Sigmoid colon (tissue), 7 donors: Measurements from ENCODE around the gene WDR31. TPM values are rescaled to one million over a fixed set of nuclear protein-coding genes. Genes with fewer than 3 reads are reported as not detected.

ENCODE experiments used
- DNase-seq: peaks from one replicate; pipeline ENCODE4 v3.0.0-alpha.2; 2019
- H3K27ac ChIP-seq, 4 donors: fragments of 200-600 bp; sonication (generic); one replicate each; pipeline ENCODE4 v1.5.1; 2016 to 2019; ENCODE audit warnings: mild to moderate bottlenecking in 1 of 4
- H3K27me3 ChIP-seq, 3 donors: fragments of 200-600 bp; sonication (generic); one replicate each; pipeline ENCODE4 v1.5.1; 2019; ENCODE audit warnings: mild to moderate bottlenecking in 1 of 3
- H3K36me3 ChIP-seq, 4 donors: fragments of 200-600 bp; sonication (generic); one replicate each; pipeline ENCODE4 v1.5.1; 2016 to 2019
- H3K4me1 ChIP-seq, 4 donors: fragments of 200-600 bp; sonication (generic); one replicate each; pipeline ENCODE4 v1.5.1; 2017 to 2019
- H3K4me3 ChIP-seq, 4 donors: fragments of 200-600 bp; sonication (generic); one replicate each; pipeline ENCODE4 v1.5.1; 2017 to 2019; ENCODE audit warnings: mild to moderate bottlenecking in 2 of 4, moderate library complexity in 1 of 4
- H3K9me3 ChIP-seq, 4 donors: fragments of 200-600 bp in 3 of 4; sonication (generic) in 3 of 4; one replicate each; pipeline versions ENCODE4 v1.5.1 to v1.6.1; 2013 to 2019
- CTCF ChIP-seq, 4 experiments: fragments of 450-650 bp in 3 of 4; fragments of 200-600 bp in 1 of 4; IDR thresholded peaks; one replicate each; pipeline ENCODE4 v1.5.1; 2016 to 2019; ENCODE audit warnings: antibody characterized with exemption in 4 of 4, mild to moderate bottlenecking in 3 of 4, moderate library complexity in 2 of 4
- EP300 ChIP-seq, 4 donors: sonication (generic); formaldehyde crosslinking; IDR thresholded peaks; one replicate each; pipeline ENCODE4 v1.6.1; 2017; ENCODE audit warnings: antibody characterized with exemption in 4 of 4
- POLR2A ChIP-seq, 2 donors: fragments of 450-650 bp; IDR thresholded peaks; one replicate each; pipeline ENCODE4 v1.6.1; 2016; ENCODE audit warnings: antibody characterized with exemption in 2 of 2, mild to moderate bottlenecking in 2 of 2, moderate library complexity in 2 of 2
- POLR2AphosphoS5 ChIP-seq, 4 donors: sonication (generic); formaldehyde crosslinking; IDR thresholded peaks; one replicate each; pipeline ENCODE4 v1.6.1; 2017; ENCODE audit warnings: antibody characterized with exemption in 4 of 4
- WGBS, 2 donors: extraction: QIAGEN DNeasy Blood & Tissue Kit; methylation state at CpG; one replicate each; pipeline ENCODE4 v1.1.7; 2013; 5-methylcytosine and 5-hydroxymethylcytosine counted together
- intact Hi-C: fragments of 100-400 bp; cut with DNase I; formaldehyde crosslinking; loops from one replicate; pipeline ENCODE4 v1.15.1; 2023
- polyA plus RNA-seq, 3 donors: library from polyadenylated mRNA; stranded (reverse); fragments of 200-250 nt; gene quantifications; one replicate each; pipeline ENCODE4 v1.2.3, GENCODE V29; 2013
- total RNA-seq, 4 donors: library from RNA; depleted of rRNA; stranded (reverse); fragments of >200 nt; gene quantifications; one replicate each; pipeline ENCODE4 v1.1.0, GENCODE V29; 2016
- donor health status: healthy with polysubstance abuse.
- donor health status: Bipolar disorder and iron deficiency.
- donor health status: healthy.

WDR31 gene
- total and polyA plus RNA-seq, 7 donors, result 1.2 to 3.9 (median 1.9) TPM

DNA sequence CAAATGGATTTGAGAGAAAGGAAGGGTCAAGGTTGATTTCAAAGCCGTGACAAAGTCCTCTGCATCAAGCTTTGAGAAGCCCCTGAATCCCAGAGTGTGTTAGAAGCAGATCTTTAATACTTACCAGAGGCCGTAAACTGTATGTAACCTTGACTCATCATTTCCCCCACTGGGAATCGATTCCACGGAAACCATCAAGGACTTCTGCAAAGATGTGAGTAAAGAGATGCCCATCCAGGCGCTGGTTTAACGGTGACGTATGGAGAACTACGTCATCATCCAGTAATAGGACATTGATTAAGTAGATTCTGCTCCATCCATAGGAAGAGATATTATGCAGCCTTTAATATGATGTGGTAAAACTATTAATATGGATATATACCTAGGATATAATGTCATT, 38.5 kb downstream of the WDR31 start:
- Histone ChIP-seq H3K36me3 (no peaks in the 10 kb centered on the region), H3K4me3 (no peak overlapping the region), H3K27ac (no peak overlapping the region), H3K4me1 (no peaks in the 10 kb centered on the region), H3K27me3 (no peaks in the 10 kb centered on the region), H3K9me3 (no peaks in the 10 kb centered on the region)
- WGBS, 2 donors, result 91 to 94% methylated on average over 8 of the region's 8 CpGs
- intact Hi-C loops, result no loop called here
- TF ChIP-seq CTCF (IDR thresholded peaks at IDR 0.05) (no peak), EP300 (IDR thresholded peaks at IDR 0.05) (no peak), POLR2A (IDR thresholded peaks at IDR 0.05) (no peak), POLR2AphosphoS5 (IDR thresholded peaks at IDR 0.05) (no peak)
- no peak for DNase-seq

DNA sequence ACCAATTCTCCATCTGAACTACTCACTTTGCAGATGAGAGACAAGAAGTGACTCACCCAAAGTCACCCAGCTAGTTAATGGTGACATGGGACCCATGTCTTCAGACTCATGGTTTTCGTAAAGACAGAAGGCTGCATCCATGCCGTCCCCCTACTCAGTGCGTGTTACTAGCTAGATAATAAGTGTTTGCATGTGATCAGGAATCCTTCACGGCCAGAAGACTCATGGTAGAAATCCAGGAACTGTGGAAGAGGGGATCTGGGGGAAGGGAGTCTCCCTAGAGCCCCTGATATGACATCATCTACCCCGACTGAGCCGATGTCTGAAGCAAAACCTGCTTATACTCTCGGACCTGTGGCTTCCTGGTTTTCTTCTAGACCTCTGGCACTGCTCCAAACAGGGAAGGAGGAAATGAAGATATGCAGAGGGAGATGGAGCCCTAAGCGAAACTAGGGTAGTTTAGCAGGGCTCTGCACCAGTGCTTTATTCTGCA, 40.2 kb downstream of the WDR31 start:
- Histone ChIP-seq H3K27ac (no peak overlapping the region), H3K9me3 (no peaks in the 10 kb centered on the region), H3K4me3 (no peak overlapping the region), H3K4me1 (no peaks in the 10 kb centered on the region), H3K27me3 (no peaks in the 10 kb centered on the region), H3K36me3 (no peaks in the 10 kb centered on the region)
- intact Hi-C loops, result no loop called here
- WGBS, 2 donors, result 24 to 39% methylated on average over 8 of the region's 8 CpGs
- no peak for DNase-seq
- TF ChIP-seq EP300 (IDR thresholded peaks at IDR 0.05) (no peak), POLR2A (IDR thresholded peaks at IDR 0.05) (no peak), CTCF (IDR thresholded peaks at IDR 0.05) (no peak), POLR2AphosphoS5 (IDR thresholded peaks at IDR 0.05) (no peak)

DNA sequence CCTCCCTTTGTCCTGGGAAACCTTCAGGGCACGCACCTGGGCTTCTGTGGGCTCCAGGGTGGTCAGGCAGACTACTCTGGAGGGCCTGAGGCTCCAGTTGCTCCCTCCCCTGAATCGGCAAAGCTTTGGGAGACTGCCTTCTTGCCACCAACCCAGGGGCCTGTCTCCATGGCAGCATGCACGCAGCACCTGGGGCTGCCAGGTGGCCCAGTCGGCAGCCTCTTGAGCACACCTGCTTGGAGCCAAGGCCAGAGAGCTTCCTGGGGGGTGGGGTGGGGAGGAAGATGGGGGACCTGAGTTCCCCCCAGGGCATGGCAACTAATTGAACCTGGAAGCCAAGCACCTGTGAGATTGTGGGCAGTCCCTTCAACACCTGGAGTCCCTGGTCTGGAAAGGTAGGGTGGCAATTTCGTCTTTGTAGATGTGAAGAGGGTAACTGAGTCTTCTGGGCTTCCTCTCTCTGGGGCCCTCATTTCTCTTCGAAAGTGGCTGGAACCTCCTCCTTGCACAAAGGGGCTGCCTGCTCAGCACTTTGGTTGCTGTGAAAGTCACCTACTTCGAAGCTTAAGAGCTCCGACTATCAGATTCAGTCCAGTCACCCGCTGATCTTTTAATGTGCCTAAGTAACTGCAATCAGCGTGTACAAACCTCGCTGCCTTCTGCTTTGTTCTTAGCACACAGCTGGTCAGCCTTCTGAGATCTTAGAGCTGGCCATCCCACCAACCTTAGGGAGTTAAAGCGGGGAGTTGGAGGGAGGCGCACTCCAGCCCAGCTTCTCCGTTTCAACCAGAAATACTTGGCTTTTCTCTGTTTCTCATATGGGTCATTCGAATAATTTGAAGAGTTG, 40.9 kb downstream of the WDR31 start:
- WGBS, 2 donors, result 85 to 90% methylated on average over 15 of the region's 15 CpGs
- no peak for DNase-seq
- H3K27ac ChIP-seq, result no peak overlapping the region
- H3K4me3 ChIP-seq, result no peak overlapping the region
- no peaks in the 10 kb centered on the region for H3K27me3 ChIP-seq
- intact Hi-C loops, result no loop called here
- H3K9me3 ChIP-seq, result no peaks in the 10 kb centered on the region
- H3K36me3 ChIP-seq, result peaks cover 0 to 1% (median 0%) of the 10 kb centered on the region in 4 donors
- no peak for TF ChIP-seq POLR2AphosphoS5 (IDR thresholded peaks at IDR 0.05)
- no peak for TF ChIP-seq EP300 (IDR thresholded peaks at IDR 0.05)
- no peak for TF ChIP-seq CTCF (IDR thresholded peaks at IDR 0.05)
- TF ChIP-seq POLR2A (IDR thresholded peaks at IDR 0.05), result no peak
- no peaks in the 10 kb centered on the region for H3K4me1 ChIP-seq

DNA sequence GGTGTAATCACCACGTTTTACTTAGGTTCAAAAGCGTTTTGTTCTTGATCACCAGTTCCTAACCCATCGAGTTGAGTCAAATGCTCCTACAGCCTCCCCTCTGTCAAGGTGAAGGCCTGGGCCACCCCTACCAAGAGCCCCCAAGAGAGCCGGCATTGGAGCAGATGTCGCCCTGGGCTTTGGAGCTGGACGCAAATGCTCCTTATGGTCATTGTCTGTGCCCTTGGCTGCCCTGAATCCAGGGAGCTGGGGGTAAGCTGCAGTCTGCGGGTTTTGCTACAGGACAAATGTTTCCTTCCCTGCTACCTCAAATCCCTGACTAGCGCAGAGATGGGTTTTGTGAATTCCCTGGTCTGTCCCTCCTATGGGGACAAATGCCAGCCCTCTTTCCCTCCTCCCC, 41.8 kb downstream of the WDR31 start:
- Histone ChIP-seq H3K36me3 (peaks cover 0 to 10% (median 0%) of the 10 kb centered on the region in 4 donors), H3K4me3 (no peak overlapping the region), H3K27me3 (no peaks in the 10 kb centered on the region), H3K4me1 (no peaks in the 10 kb centered on the region), H3K9me3 (no peaks in the 10 kb centered on the region), H3K27ac (no peak overlapping the region)
- intact Hi-C loops, result no loop called here
- DNase-seq, result no peak
- WGBS, 2 donors, result 92 to 94% methylated on average over 8 of the region's 8 CpGs
- TF ChIP-seq POLR2A (IDR thresholded peaks at IDR 0.05), result no peak
- no peak for TF ChIP-seq EP300 (IDR thresholded peaks at IDR 0.05)
- no peak for TF ChIP-seq POLR2AphosphoS5 (IDR thresholded peaks at IDR 0.05)
- TF ChIP-seq CTCF (IDR thresholded peaks at IDR 0.05), result no peak
